CD4-positive, alpha-beta T cell treated with Interleukin-6 for 4 hours (primary cell): ENCODE measurements around the gene DTNBP1.

Experiments used
- DNase-seq: peaks from one replicate; pipeline ENCODE4 v3.0.0-alpha.2; 2020; ENCODE audit warnings: mixed read lengths

The DTNBP1 gene

GRCh38 chr6:15500078-15500740 lies 162.6 kb downstream of the DTNBP1 start:
- no peak for DNase-seq

- no peak for DNase-seq
Measured at GRCh38 chr6:15499591-15499990, 163.2 kb downstream of the DTNBP1 start.

- no peak for DNase-seq
Measured at GRCh38 chr6:15499125-15499524, 163.7 kb downstream of the DTNBP1 start.

- DNase-seq: no peak
Measured at GRCh38 chr6:15498640-15499039, 164.2 kb downstream of the DTNBP1 start.

- DNase-seq: no peak
Measured at GRCh38 chr6:15496345-15497131, 166.3 kb downstream of the DTNBP1 start.

GRCh38 chr6:15495375-15495901 lies 167.4 kb downstream of the DTNBP1 start:
- DNase-seq: no peak

- no peak for DNase-seq
Measured at GRCh38 chr6:15493437-15494168, 169.2 kb downstream of the DTNBP1 start.

- no peak for DNase-seq
Measured at GRCh38 chr6:15491986-15492269, 170.9 kb downstream of the DTNBP1 start.

GRCh38 chr6:15491255-15491985 lies 171.4 kb downstream of the DTNBP1 start:
- DNase-seq: peak; percentile 74

GRCh38 chr6:15490242-15491100 lies 172.4 kb downstream of the DTNBP1 start:
- DNase-seq: no peak

- no peak for DNase-seq
Measured at GRCh38 chr6:15489261-15489962, 173.4 kb downstream of the DTNBP1 start.

- no peak for DNase-seq
Measured at GRCh38 chr6:15487262-15487661, 175.6 kb downstream of the DTNBP1 start.

GRCh38 chr6:15485936-15486335 lies 176.9 kb downstream of the DTNBP1 start:
- no peak for DNase-seq

- DNase-seq: no peak
Measured at GRCh38 chr6:15484821-15485220, 178.0 kb downstream of the DTNBP1 start.

- no peak for DNase-seq
Measured at GRCh38 chr6:15484140-15484539, 178.7 kb downstream of the DTNBP1 start.

- no peak for DNase-seq
Measured at GRCh38 chr6:15483060-15483459, 179.8 kb downstream of the DTNBP1 start.

GRCh38 chr6:15481390-15482291 lies 181.2 kb downstream of the DTNBP1 start:
- no peak for DNase-seq

GRCh38 chr6:15480525-15480924 lies 182.3 kb downstream of the DTNBP1 start:
- DNase-seq: no peak

- no peak for DNase-seq
Measured at GRCh38 chr6:15479761-15480160, 183.1 kb downstream of the DTNBP1 start.

GRCh38 chr6:15477746-15478145 lies 185.1 kb downstream of the DTNBP1 start:
- no peak for DNase-seq
